ENCODE results near the gene KDM7A.

GRCh38 chr7:140049339-140050024 lies 127.3 kb downstream of the KDM7A start:
- TF ChIP-seq CTCF (IDR thresholded peaks at IDR 0.05) (no peak), POLR2A (IDR thresholded peaks at IDR 0.05) (no peak)

Measured in Peyer's patch (tissue), 4 donors.